ENCODE data around the gene ZDHHC12. TPM values are rescaled to one million over a fixed set of nuclear protein-coding genes. Genes with fewer than 3 reads are reported as not detected.

ZDHHC12 gene, protein sequence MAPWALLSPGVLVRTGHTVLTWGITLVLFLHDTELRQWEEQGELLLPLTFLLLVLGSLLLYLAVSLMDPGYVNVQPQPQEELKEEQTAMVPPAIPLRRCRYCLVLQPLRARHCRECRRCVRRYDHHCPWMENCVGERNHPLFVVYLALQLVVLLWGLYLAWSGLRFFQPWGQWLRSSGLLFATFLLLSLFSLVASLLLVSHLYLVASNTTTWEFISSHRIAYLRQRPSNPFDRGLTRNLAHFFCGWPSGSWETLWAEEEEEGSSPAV
- 10 to 100 TPM; 24.7 to 29.7 TPM for total RNA-seq
- 10 to 100 TPM; 30.9 to 48.2 TPM for polyA plus RNA-seq

DNA sequence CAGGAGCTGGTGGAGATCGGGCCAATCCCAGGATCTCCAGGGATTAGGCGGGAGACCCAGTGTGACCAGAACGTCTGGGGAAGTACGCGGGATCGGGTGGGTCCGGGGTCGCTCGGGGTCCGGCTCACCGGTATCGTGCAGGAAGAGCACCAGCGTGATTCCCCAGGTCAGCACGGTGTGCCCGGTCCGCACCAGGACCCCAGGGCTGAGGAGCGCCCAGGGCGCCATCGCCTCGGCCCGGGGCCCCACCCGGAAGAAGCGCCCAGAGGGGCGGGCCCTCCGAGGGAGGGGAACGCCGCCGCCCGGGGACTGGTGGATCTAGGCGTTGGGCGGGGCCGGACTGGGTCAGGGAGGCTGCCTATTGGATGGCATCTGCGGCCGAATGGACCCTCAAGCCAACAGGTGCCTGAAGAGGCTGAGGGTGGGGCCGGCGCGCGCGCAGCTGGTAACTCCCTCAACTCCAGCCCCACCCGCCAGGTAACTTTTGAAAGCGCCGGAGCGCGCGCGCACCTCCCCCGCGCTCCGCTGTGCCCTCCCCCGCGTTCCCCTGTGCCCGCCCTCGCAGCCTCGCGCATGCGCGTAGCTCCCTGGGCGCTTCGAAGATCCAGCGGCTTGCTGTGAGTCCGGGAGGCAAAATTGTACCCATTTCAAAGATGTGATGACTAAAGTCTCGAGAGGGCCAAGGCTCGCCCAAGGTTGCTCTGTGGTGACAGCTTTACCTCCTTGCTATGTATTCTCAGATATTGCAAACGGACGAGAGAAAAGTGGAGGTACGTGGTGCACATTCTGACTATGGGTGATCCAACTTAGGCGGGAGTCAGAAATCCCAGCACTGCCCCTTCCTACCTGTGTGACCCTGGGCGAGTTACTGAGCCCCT lies at the start of gene ZDHHC12:
TSS of gene ZDHHC12 (minus strand) at position 262 of the 878 bp plus-strand sequence. CDS start at position 228, 34 bp downstream.
- Histone ChIP-seq H3K36me3 (ENCODE audit: control insufficient read depth in 4 of 4, insufficient read depth in 3 of 4, low read depth in 1 of 4, low read length in 3 of 4) (peaks cover 0 to 8% (median under 1%) of the 10 kb centered on the region in 4 donors), H3K27ac (ENCODE audit: low read depth in 1 of 2, low read length in 2 of 2) (peak within 1 kb of the TSS; percentile 32), H3K4me3 (ENCODE audit: low read depth in 1 of 3, low read length in 3 of 3) (peak within 1 kb of the TSS; percentile 76 to 91 (median 81)), H3K4me1 (ENCODE audit: control insufficient read depth in 4 of 4, insufficient read depth in 4 of 4, low read length in 3 of 4) (peaks cover 4 to 20% (median 14%) of the 10 kb centered on the region in 4 donors), H3K9ac (ENCODE audit: low read depth in 1 of 2, low read length in 2 of 2) (peak within 1 kb of the TSS; percentile 30 to 57), H3K9me3 (ENCODE audit: control insufficient read depth in 4 of 4, low read length in 3 of 4) (no peaks in the 10 kb centered on the region), H3K27me3 (ENCODE audit: control insufficient read depth in 4 of 4, insufficient read depth in 4 of 4, low read length in 3 of 4) (no peaks in the 10 kb centered on the region)
- WGBS = 2% methylated on average over 68 of the region's 68 CpGs
- TF ChIP-seq SP1 (IDR thresholded peaks at IDR 0.05) (peak; percentile 71), GABPA (IDR thresholded peaks at IDR 0.05 in 1 of 2, conservative IDR thresholded peaks at IDR 0.05 in 1 of 2) (peak in 1 of 2 donors; percentile 39), YY1 (IDR thresholded peaks at IDR 0.05) (peak; percentile 71), RXRA (IDR thresholded peaks at IDR 0.05) (no peak), HNF4G (IDR thresholded peaks at IDR 0.05) (no peak), EGR1 (IDR thresholded peaks at IDR 0.05; ENCODE audit: low read depth in 2 of 2) (peak; percentile 88 to 95), NR2F2 (IDR thresholded peaks at IDR 0.05) (no peak), REST (IDR thresholded peaks at IDR 0.05) (no peak), TAF1 (conservative IDR thresholded peaks at IDR 0.05) (no peak), RAD21 (IDR thresholded peaks at IDR 0.05) (no peak), FOXA1 (IDR thresholded peaks at IDR 0.05) (no peak), JUND (IDR thresholded peaks at IDR 0.05) (no peak), HNF4A (conservative IDR thresholded peaks at IDR 0.05) (no peak), FOXA2 (IDR thresholded peaks at IDR 0.05) (no peak), ATF3 (IDR thresholded peaks at IDR 0.05) (no peak)
- TF ChIP-seq, protein P1, sequence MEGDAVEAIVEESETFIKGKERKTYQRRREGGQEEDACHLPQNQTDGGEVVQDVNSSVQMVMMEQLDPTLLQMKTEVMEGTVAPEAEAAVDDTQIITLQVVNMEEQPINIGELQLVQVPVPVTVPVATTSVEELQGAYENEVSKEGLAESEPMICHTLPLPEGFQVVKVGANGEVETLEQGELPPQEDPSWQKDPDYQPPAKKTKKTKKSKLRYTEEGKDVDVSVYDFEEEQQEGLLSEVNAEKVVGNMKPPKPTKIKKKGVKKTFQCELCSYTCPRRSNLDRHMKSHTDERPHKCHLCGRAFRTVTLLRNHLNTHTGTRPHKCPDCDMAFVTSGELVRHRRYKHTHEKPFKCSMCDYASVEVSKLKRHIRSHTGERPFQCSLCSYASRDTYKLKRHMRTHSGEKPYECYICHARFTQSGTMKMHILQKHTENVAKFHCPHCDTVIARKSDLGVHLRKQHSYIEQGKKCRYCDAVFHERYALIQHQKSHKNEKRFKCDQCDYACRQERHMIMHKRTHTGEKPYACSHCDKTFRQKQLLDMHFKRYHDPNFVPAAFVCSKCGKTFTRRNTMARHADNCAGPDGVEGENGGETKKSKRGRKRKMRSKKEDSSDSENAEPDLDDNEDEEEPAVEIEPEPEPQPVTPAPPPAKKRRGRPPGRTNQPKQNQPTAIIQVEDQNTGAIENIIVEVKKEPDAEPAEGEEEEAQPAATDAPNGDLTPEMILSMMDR (IDR thresholded peaks at IDR 0.05; ENCODE audit: low read depth, low read length, missing input control) = no peak
- TF ChIP-seq, protein P2, sequence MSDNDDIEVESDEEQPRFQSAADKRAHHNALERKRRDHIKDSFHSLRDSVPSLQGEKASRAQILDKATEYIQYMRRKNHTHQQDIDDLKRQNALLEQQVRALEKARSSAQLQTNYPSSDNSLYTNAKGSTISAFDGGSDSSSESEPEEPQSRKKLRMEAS (IDR thresholded peaks at IDR 0.05) = no peak
- TF ChIP-seq, protein P3, sequence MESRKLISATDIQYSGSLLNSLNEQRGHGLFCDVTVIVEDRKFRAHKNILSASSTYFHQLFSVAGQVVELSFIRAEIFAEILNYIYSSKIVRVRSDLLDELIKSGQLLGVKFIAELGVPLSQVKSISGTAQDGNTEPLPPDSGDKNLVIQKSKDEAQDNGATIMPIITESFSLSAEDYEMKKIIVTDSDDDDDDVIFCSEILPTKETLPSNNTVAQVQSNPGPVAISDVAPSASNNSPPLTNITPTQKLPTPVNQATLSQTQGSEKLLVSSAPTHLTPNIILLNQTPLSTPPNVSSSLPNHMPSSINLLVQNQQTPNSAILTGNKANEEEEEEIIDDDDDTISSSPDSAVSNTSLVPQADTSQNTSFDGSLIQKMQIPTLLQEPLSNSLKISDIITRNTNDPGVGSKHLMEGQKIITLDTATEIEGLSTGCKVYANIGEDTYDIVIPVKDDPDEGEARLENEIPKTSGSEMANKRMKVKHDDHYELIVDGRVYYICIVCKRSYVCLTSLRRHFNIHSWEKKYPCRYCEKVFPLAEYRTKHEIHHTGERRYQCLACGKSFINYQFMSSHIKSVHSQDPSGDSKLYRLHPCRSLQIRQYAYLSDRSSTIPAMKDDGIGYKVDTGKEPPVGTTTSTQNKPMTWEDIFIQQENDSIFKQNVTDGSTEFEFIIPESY (IDR thresholded peaks at IDR 0.05) = no peak
- DNase-seq (ENCODE audit: low spot score) = peak; percentile 95

All from liver (tissue), 9 donors.